Measurements from ENCODE around the gene ZNF221.

GRCh38 chr19:43983912-43984686 lies 33.1 kb downstream of the ZNF221 start, which contains the start of gene ZNF155:
- TF ChIP-seq GATA2 (IDR thresholded peaks at IDR 0.05; ENCODE audit: low read depth, low read length) (no peak), GATA3 (IDR thresholded peaks at IDR 0.05; ENCODE audit: low read depth, low read length) (no peak)

All from SH-SY5Y (cell line).